Esophagus squamous epithelium (tissue), 5 donors: ENCODE results near the gene HOATZ. TPM values are rescaled to one million over a fixed set of nuclear protein-coding genes. Genes with fewer than 3 reads are reported as not detected.
A peak's percentile ranks its signal among the peaks of the same experiment; 100 is the strongest.

Experiments used
- DNase-seq: peaks from one replicate; lab custom pipeline; 2025; lab: John Stamatoyannopoulos, UW
- H3K27ac ChIP-seq, 4 donors: fragments of 200-600 bp; sonication (generic); one replicate each; pipeline ENCODE4 v1.5.1; 2016 to 2019; ENCODE audit warnings: mild to moderate bottlenecking in 1 of 4
- H3K27me3 ChIP-seq, 4 donors: fragments of 200-600 bp; sonication (generic); 1 replicate in 3 of 4; 2 replicates in 1 of 4; pipeline versions ENCODE4 v1.5.1 to v1.6.0; 2017 to 2021; ENCODE audit warnings: antibody characterized with exemption in 1 of 4
- H3K36me3 ChIP-seq, 3 donors: fragments of 200-600 bp; sonication (generic); one replicate each; pipeline ENCODE4 v1.5.1; 2016 to 2019
- H3K4me1 ChIP-seq, 3 donors: fragments of 200-600 bp; sonication (generic); one replicate each; pipeline ENCODE4 v1.5.1; 2017 to 2019
- H3K4me3 ChIP-seq, 4 donors: fragments of 200-600 bp; sonication (generic); 1 replicate in 3 of 4; 2 replicates in 1 of 4; pipeline ENCODE4 v1.5.1; 2016 to 2019; ENCODE audit warnings: mild to moderate bottlenecking in 2 of 4, moderate library complexity in 1 of 4
- H3K9me3 ChIP-seq, 3 donors: fragments of 200-600 bp; sonication (generic); one replicate each; pipeline ENCODE4 v1.5.1; 2016 to 2019
- POLR2A ChIP-seq, 4 donors: fragments of 450-650 bp; IDR thresholded peaks; one replicate each; pipeline ENCODE4 v1.6.1; 2017; ENCODE audit warnings: antibody characterized with exemption in 4 of 4, mild to moderate bottlenecking in 4 of 4, moderate library complexity in 3 of 4
- WGBS, 2 donors: methylation state at CpG; one replicate each; pipeline ENCODE4 v1.1.5; 2018; 5-methylcytosine and 5-hydroxymethylcytosine counted together
- intact Hi-C: fragments of 100-400 bp; cut with DNase I; formaldehyde crosslinking; loops from one replicate; pipeline ENCODE4 v1.15.0; 2022
- total RNA-seq, 4 donors: library from RNA; depleted of rRNA; stranded (reverse); fragments of >200 nt; gene quantifications; one replicate each; pipeline ENCODE4 v1.1.0, GENCODE V29; 2016
- TF ChIP-seq, protein P1 (sequence below), 6 experiments: fragments of 450-650 bp in 4 of 6; fragments of 200-600 bp in 2 of 6; sonication (generic) in 2 of 6; IDR thresholded peaks; one replicate each; pipeline ENCODE4 v1.5.1; 2016 to 2019; ENCODE audit warnings: antibody characterized with exemption in 6 of 6, mild to moderate bottlenecking in 4 of 6, moderate library complexity in 4 of 6
- donor health status: DM: yes; HTN: yes; CAD: no.

Gene HOATZ
- total RNA-seq, 4 donors from 2014 or later: not detected

GRCh38 chr11:111474432-111474831 lies 40.1 kb upstream of the HOATZ start:
- Histone ChIP-seq H3K4me3 (no peak overlapping the region), H3K27me3 (no peaks in the 10 kb centered on the region), H3K36me3 (no peaks in the 10 kb centered on the region), H3K27ac (no peak overlapping the region), H3K9me3 (no peaks in the 10 kb centered on the region), H3K4me1 (no peaks in the 10 kb centered on the region)
- no peak for TF ChIP-seq POLR2A (IDR thresholded peaks at IDR 0.05)
- TF ChIP-seq, protein P1, sequence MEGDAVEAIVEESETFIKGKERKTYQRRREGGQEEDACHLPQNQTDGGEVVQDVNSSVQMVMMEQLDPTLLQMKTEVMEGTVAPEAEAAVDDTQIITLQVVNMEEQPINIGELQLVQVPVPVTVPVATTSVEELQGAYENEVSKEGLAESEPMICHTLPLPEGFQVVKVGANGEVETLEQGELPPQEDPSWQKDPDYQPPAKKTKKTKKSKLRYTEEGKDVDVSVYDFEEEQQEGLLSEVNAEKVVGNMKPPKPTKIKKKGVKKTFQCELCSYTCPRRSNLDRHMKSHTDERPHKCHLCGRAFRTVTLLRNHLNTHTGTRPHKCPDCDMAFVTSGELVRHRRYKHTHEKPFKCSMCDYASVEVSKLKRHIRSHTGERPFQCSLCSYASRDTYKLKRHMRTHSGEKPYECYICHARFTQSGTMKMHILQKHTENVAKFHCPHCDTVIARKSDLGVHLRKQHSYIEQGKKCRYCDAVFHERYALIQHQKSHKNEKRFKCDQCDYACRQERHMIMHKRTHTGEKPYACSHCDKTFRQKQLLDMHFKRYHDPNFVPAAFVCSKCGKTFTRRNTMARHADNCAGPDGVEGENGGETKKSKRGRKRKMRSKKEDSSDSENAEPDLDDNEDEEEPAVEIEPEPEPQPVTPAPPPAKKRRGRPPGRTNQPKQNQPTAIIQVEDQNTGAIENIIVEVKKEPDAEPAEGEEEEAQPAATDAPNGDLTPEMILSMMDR (IDR thresholded peaks at IDR 0.05): no peak
- no peak for DNase-seq
- intact Hi-C loops: no loop called here

DNA sequence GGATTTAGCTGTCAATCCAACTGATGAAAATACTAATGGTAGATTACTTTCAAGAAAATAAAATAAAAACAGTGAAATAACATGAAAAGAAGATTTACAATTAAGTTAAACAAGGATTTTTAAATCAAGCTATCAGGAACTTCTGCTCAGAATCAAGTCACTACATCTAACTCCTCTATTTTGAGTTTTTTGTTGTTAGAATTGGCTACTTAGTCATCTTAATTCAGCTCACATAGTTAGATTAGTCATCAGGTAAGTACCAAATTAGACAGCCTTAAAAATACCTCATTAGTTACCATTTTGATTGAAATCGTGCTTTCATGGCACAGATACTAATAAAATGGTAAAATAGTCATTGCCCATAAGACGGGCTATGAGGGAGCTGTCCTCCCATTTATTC lies 38.2 kb upstream of the HOATZ start:
- 29 to 32% methylated on average over 2 of the region's 2 CpGs for WGBS, 2 donors
- TF ChIP-seq, protein P1 (IDR thresholded peaks at IDR 0.05): no peak
- TF ChIP-seq POLR2A (IDR thresholded peaks at IDR 0.05): no peak
- H3K27ac ChIP-seq: no peak overlapping the region
- intact Hi-C loops: no loop called here
- no peaks in the 10 kb centered on the region for H3K36me3 ChIP-seq
- no peaks in the 10 kb centered on the region for H3K4me1 ChIP-seq
- no peak for DNase-seq
- no peaks in the 10 kb centered on the region for H3K27me3 ChIP-seq
- H3K9me3 ChIP-seq: no peaks in the 10 kb centered on the region
- H3K4me3 ChIP-seq: no peak overlapping the region

DNA sequence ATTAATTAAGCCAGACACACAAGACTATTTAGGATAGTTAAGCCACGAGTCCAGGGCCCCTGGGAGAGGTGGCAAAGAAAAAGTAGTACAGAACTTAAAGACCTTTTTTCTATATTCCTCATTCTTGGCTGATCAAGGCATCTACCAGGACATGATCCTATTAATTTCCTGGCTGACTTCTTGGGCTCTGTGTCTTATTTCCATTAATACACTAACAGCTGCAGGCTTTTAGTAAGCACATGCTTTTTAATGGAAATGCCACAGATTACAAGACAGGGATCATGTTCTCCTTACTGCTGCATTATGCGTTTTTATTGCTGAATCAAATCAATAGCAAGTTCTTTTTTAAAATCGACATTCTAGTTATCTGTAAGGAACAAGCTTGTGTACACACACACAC lies 37.6 kb upstream of the HOATZ start:
- no peaks in the 10 kb centered on the region for H3K9me3 ChIP-seq
- DNase-seq: no peak
- no peak overlapping the region for H3K4me3 ChIP-seq
- intact Hi-C loops: no loop called here
- no peak overlapping the region for H3K27ac ChIP-seq
- H3K4me1 ChIP-seq: no peaks in the 10 kb centered on the region
- WGBS, 2 donors: 52 to 57% methylated on average over 3 of the region's 3 CpGs
- H3K27me3 ChIP-seq: no peaks in the 10 kb centered on the region
- H3K36me3 ChIP-seq: no peaks in the 10 kb centered on the region
- no peak for TF ChIP-seq POLR2A (IDR thresholded peaks at IDR 0.05)
- TF ChIP-seq, protein P1 (IDR thresholded peaks at IDR 0.05): no peak

DNA sequence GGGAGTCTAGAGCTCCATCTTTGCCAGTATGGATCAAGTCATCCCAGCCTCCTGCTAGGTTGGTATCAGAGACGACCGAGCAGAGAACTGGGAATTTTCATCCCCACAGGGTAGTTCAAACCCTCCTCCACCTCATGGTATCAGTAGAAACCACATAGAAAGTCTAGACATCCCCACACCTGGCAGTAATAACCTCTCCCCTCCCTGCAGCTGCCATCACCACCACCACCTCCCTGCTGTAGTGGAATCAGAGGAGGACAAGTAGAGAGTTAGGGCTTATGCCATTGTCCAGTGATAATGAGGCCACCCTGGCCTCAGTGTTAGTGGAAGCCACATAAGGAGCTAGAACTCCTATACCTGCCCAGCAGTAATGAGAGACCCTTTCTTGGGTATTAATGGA lies 36.7 kb upstream of the HOATZ start:
- Histone ChIP-seq H3K27me3 (no peaks in the 10 kb centered on the region), H3K4me3 (no peak overlapping the region), H3K36me3 (no peaks in the 10 kb centered on the region), H3K9me3 (peaks cover 0 to 3% (median 0%) of the 10 kb centered on the region in 3 donors), H3K27ac (no peak overlapping the region), H3K4me1 (no peaks in the 10 kb centered on the region)
- intact Hi-C loops: no loop called here
- 80 to 97% methylated on average over 2 of the region's 2 CpGs for WGBS, 2 donors
- no peak for DNase-seq
- TF ChIP-seq, protein P1 (IDR thresholded peaks at IDR 0.05): no peak
- no peak for TF ChIP-seq POLR2A (IDR thresholded peaks at IDR 0.05)

GRCh38 chr11:111479666-111480065 lies 34.9 kb upstream of the HOATZ start:
- H3K4me1 ChIP-seq: no peaks in the 10 kb centered on the region
- no peak overlapping the region for H3K4me3 ChIP-seq
- 59 to 85% methylated on average over 1 of the region's 1 CpG for WGBS, 2 donors
- no peak for DNase-seq
- intact Hi-C loops: no loop called here
- H3K9me3 ChIP-seq: peaks cover 0 to 12% (median 0%) of the 10 kb centered on the region in 3 donors
- no peak overlapping the region for H3K27ac ChIP-seq
- H3K27me3 ChIP-seq: no peaks in the 10 kb centered on the region
- H3K36me3 ChIP-seq: no peaks in the 10 kb centered on the region
- TF ChIP-seq, protein P1 (IDR thresholded peaks at IDR 0.05): peak in 2 of 6 experiments; percentile 15 to 17
- no peak for TF ChIP-seq POLR2A (IDR thresholded peaks at IDR 0.05)
